CD4-positive, alpha-beta T cell treated with Interleukin-4 for 4 hours (primary cell): Measurements from ENCODE around the gene COL9A1.

Source experiments
- DNase-seq: peaks from one replicate; pipeline ENCODE4 v3.0.0-alpha.2; 2020

COL9A1 gene

DNA sequence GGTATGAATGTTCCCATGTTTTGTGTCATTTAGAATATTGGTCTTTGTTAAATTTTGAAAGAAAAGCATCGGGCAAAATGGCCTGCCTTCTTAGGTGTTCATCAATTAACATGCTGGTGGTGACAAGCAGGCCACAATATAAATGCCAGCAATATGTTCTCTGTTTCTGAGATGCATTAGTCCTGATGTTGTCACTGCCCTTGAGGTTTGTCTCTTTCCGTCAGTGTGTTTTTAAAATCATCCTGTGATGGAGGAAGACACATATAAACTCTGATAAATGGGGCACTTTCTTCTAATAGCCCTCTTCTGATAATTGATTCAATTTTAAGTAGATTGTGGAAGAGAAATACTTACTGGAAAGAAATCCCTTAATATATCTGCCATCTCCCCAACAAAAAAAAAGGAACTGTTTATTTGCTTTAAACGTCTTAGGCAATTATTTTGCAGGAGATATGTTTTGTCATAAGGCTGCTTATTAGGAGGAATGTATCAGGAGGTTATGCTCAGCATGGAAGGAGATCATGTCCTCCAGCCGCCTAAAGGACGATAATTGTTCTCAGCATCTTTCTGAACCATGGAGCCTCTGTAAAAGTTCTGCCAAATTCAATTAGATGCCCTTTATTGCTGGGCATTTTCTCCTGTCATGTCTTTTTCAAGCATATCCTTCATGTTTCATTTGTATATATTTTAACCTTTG lies 134.1 kb downstream of the COL9A1 start:
- no peak for DNase-seq
